HG03066 (cell line): Measurements from ENCODE around the gene BTBD16.

ENCODE experiments used
- ATAC-seq: cut with Tn5 transposase; IDR thresholded peaks from one replicate; pipeline ENCODE4 v1.9.1; 2021; ENCODE audit warnings: low read depth; ENCODE audit not compliant: unreplicated experiment

Gene BTBD16

GRCh38 chr10:122271076-122271475 is at the start of gene BTBD16:
Gene BTBD16 (plus strand): TSS chr10:122271296. CDS start chr10:122275082, 3,786 bp downstream.
- no peak for ATAC-seq

GRCh38 chr10:122221958-122222357 is 49.1 kb upstream of the BTBD16 start:
- no peak for ATAC-seq

GRCh38 chr10:122222638-122223037 is 48.5 kb upstream of the BTBD16 start:
- no peak for ATAC-seq

GRCh38 chr10:122224159-122224558 is 46.9 kb upstream of the BTBD16 start:
- ATAC-seq = no peak

GRCh38 chr10:122225330-122225729 is 45.8 kb upstream of the BTBD16 start:
- ATAC-seq = no peak

- no peak for ATAC-seq
Measured at GRCh38 chr10:122227754-122228153, 43.3 kb upstream of the BTBD16 start.

- ATAC-seq = no peak
Measured at GRCh38 chr10:122229666-122230065, 41.4 kb upstream of the BTBD16 start.

- no peak for ATAC-seq
Measured at GRCh38 chr10:122230222-122230621, 40.9 kb upstream of the BTBD16 start.

- ATAC-seq = no peak
Measured at GRCh38 chr10:122232769-122233168, 38.3 kb upstream of the BTBD16 start.

GRCh38 chr10:122233857-122234348 is 37.2 kb upstream of the BTBD16 start:
- no peak for ATAC-seq

- no peak for ATAC-seq
Measured at GRCh38 chr10:122234416-122234815, 36.7 kb upstream of the BTBD16 start.

GRCh38 chr10:122236690-122237306 is 34.3 kb upstream of the BTBD16 start:
- no peak for ATAC-seq

GRCh38 chr10:122237331-122237990 is 33.6 kb upstream of the BTBD16 start:
- ATAC-seq = no peak

- no peak for ATAC-seq
Measured at GRCh38 chr10:122239578-122240257, 31.4 kb upstream of the BTBD16 start.

GRCh38 chr10:122240401-122240800 is 30.7 kb upstream of the BTBD16 start:
- no peak for ATAC-seq

- no peak for ATAC-seq
Measured at GRCh38 chr10:122241836-122242235, 29.3 kb upstream of the BTBD16 start.

GRCh38 chr10:122243550-122243949 is 27.5 kb upstream of the BTBD16 start:
- no peak for ATAC-seq

- no peak for ATAC-seq
Measured at GRCh38 chr10:122244001-122244975, 26.8 kb upstream of the BTBD16 start.

GRCh38 chr10:122245136-122245535 is 26.0 kb upstream of the BTBD16 start:
- no peak for ATAC-seq

- ATAC-seq = no peak
Measured at GRCh38 chr10:122245897-122246296, 25.2 kb upstream of the BTBD16 start.
